ENCODE data around the gene BAIAP2. TPM values are rescaled to one million over a fixed set of nuclear protein-coding genes. Genes with fewer than 3 reads are reported as not detected.

BAIAP2 gene
- total RNA-seq, 1 donor, result 27.5 TPM

DNA sequence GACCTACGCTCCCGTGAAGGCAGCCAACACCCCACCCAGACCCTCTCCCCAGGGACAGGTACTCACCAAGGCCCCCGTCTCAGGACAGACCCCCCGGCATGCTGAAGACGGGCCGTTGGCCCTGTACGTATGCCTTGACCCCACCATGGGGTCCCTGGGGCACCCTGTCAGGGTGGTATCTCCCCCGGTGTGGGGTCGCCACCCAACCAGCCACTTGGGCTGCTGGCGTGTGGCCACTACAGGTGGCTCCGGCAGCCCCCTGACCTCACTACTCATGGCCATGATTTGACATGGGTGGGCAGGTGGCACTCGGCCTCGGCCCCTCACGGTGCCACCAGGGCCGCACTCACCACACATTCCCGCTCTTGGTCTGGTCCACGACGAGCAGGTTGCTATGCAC, 89.4 kb downstream of the BAIAP2 start:
- TF ChIP-seq, protein P1, sequence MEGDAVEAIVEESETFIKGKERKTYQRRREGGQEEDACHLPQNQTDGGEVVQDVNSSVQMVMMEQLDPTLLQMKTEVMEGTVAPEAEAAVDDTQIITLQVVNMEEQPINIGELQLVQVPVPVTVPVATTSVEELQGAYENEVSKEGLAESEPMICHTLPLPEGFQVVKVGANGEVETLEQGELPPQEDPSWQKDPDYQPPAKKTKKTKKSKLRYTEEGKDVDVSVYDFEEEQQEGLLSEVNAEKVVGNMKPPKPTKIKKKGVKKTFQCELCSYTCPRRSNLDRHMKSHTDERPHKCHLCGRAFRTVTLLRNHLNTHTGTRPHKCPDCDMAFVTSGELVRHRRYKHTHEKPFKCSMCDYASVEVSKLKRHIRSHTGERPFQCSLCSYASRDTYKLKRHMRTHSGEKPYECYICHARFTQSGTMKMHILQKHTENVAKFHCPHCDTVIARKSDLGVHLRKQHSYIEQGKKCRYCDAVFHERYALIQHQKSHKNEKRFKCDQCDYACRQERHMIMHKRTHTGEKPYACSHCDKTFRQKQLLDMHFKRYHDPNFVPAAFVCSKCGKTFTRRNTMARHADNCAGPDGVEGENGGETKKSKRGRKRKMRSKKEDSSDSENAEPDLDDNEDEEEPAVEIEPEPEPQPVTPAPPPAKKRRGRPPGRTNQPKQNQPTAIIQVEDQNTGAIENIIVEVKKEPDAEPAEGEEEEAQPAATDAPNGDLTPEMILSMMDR (IDR thresholded peaks at IDR 0.05; ENCODE audit: insufficient read depth, low read length), result no peak

DNA sequence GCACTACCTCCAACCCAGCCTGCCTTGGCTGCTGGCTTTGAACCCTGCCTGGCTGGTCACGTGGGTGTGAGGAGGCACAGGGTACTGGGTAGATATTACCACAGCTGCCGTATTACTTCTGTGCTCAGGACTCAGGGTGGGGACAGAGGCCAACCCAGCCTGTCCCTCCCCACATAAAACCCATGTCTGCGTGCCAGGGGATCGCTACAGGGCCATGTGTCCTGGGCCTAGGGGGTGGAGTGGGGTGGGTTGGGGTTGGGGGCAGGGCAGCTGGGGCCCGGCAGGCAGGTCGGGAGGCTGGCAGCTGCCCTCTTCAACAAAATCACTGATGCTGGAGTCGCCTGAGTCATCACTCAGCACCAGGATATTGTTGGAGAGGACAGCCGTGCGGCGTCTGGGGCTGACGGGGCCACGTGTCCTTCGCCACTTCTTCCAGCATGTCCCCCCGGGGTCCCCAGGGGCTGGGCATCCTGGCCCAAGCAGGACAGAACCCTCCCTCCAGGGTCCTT, 90.7 kb downstream of the BAIAP2 start:
- DNase-seq (ENCODE audit: low read depth), result no peak
- H3K4me3 ChIP-seq (ENCODE audit: low read depth, low read length), result no peak overlapping the region
- TF ChIP-seq, protein P1 (IDR thresholded peaks at IDR 0.05; ENCODE audit: insufficient read depth, low read length), result no peak

More for the DNA sequence above, 89.4 kb downstream of the BAIAP2 start:
- no peak overlapping the region for H3K4me3 ChIP-seq (ENCODE audit: low read depth, low read length)
- no peak for DNase-seq (ENCODE audit: low read depth)

DNA sequence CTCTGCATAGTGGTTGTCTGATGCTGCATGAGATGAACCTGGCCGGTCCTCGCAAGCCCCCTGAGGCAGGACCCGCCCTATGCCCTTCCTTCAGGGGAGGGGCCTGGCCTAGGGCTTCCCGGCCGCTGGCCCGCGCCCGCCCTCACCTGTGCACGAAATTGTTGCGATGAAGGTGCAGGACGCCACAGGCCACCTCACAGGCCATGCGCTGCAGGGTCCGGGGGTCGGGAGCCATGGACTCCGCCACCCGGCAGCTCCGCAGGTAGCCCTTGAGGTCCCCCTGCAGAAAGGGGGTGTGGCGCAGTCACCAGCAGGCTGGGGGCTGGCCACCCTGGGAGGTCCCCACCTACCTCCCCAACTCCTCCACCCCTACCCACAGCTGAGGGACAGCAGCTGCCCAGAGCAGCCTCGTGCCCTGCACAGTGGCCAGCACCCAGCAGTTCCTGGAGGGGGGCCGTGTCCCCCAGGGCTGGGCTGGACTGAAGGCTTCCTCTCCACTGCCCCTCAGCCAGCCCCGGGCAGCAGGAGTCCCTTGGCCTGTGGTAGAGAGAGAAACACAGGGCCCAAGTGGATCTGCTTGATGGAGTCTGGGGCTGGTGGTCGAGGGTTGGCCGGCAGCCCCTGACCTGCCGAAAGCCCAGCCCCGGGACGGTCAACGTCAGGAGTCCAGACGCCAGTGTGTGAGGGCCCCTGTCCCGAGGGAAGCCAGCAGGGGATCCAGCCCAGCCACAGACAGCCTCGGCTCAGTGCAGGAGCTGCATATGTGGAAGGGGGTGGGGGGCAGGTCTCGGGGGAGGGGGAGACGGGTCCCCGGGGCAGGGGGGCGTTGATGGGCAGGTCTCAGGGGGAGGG, 91.6 kb downstream of the BAIAP2 start:
- H3K4me3 ChIP-seq (ENCODE audit: low read depth, low read length), result no peak overlapping the region
- TF ChIP-seq, protein P1 (IDR thresholded peaks at IDR 0.05; ENCODE audit: insufficient read depth, low read length), result no peak
- no peak for DNase-seq (ENCODE audit: low read depth)

DNA sequence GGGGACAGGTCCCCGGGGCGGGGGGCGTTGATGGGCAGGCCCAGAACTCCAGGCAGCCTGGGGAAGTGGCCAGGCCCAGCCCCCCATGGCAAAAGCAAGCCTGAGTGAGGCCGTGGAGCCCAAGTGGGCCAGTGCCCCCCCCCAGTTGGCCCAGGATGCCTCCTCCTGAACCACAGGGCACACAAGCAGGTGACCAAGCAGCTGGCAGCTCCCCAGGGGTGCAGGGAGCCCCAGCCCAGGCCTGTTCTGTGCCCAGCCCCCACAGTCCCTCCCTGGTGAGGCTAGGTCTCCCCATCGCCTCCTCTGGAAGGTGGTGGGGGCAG, 92.1 kb downstream of the BAIAP2 start:
- no peak overlapping the region for H3K4me3 ChIP-seq (ENCODE audit: low read depth, low read length)
- TF ChIP-seq, protein P1 (IDR thresholded peaks at IDR 0.05; ENCODE audit: insufficient read depth, low read length), result no peak
- DNase-seq (ENCODE audit: low read depth), result no peak

DNA sequence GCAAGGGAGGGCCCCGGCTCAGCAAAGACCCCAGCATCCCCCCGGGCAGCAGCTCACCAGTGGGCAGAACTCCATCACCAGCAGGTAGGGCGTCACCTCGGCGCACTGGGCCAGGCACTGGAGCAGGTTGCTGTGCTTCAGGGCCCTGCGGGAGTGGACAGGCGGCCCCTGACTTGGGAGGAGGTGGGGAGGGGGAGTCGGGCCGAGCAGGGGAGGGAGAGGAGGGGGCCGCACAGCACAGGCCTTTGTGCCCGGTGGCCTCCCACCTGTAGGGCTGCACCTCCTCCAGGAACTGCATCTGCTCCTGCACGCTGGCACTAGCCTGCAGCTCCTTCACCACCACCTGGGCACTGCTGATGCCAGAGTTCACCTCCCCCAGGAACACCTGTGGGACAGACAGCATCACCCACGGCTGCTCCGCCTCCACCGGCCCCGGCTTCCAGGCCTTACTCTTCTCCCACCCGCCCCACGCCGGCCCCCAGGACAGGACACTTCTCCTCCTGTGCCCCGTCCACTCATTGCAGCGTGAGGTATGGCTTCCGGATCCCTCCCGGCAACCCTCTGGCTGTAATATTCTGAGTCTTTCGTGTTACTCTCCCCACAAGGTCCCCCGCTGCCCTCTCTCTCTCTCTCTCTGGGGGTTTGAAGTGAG, 92.7 kb downstream of the BAIAP2 start:
- no peak for DNase-seq (ENCODE audit: low read depth)
- H3K4me3 ChIP-seq (ENCODE audit: low read depth, low read length), result no peak overlapping the region
- TF ChIP-seq, protein P1 (IDR thresholded peaks at IDR 0.05; ENCODE audit: insufficient read depth, low read length), result no peak

DNA sequence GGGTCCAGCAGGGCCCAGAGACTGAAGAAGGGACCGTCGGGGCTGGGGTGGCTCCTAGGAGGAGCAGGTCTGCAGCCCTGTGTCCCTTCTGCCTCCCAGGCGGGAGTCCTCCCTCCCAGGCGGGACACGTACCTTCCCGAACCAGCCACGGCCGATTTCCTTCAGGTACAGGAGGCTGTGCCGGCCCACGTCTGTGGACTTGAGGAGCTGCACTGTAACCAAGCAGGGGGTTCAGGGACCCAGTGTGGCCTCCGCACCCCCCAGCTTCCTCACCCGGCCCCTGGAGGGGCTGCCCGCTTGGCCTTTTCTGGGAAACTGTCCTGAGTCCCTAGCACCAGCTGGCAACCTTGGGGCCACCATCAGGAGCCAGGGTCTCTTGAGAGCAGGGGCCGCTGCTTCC, 93.4 kb downstream of the BAIAP2 start:
- TF ChIP-seq, protein P1 (IDR thresholded peaks at IDR 0.05; ENCODE audit: insufficient read depth, low read length), result no peak

More for the DNA sequence above, 93.4 kb downstream of the BAIAP2 start:
- no peak overlapping the region for H3K4me3 ChIP-seq (ENCODE audit: low read depth, low read length)
- no peak for DNase-seq (ENCODE audit: low read depth)

All from fibroblast of the aortic adventitia (primary cell).